Smooth muscle cell (in vitro differentiated cells): Measurements from ENCODE around the gene ZNF837. TPM values are rescaled to one million over a fixed set of nuclear protein-coding genes. Genes with fewer than 3 reads are reported as not detected.

Experiments
- DNase-seq: peaks from one replicate; lab custom pipeline; 2025; ENCODE audit not compliant: unreplicated experiment; lab: John Stamatoyannopoulos, UW
- H2AFZ ChIP-seq: fragments of 200-600 bp; sonication (generic); 2 replicates; pipeline ENCODE4 v1.6.0; 2016; ENCODE audit warnings: antibody characterized with exemption, low read depth, mild to moderate bottlenecking
- H3F3A ChIP-seq: fragments of 200-600 bp; sonication (generic); 2 replicates; pipeline ENCODE4 v1.6.0; 2017; ENCODE audit warnings: antibody characterized with exemption, low read depth
- H3K27ac ChIP-seq: fragments of 200-600 bp; sonication (generic); 2 replicates; pipeline ENCODE4 v1.5.1; 2016; ENCODE audit warnings: low read depth, mild to moderate bottlenecking
- H3K27me3 ChIP-seq: fragments of 200-600 bp; sonication (generic); 2 replicates; pipeline ENCODE4 v1.6.1; 2016; ENCODE audit warnings: low read depth, mild to moderate bottlenecking
- H3K36me3 ChIP-seq: fragments of 200-600 bp; sonication (generic); 2 replicates; pipeline ENCODE4 v1.5.1; 2016; ENCODE audit warnings: low read depth
- H3K4me1 ChIP-seq: fragments of 200-600 bp; sonication (generic); 2 replicates; pipeline ENCODE4 v1.5.1; 2016; ENCODE audit warnings: low read depth
- H3K4me2 ChIP-seq: fragments of 200-600 bp; sonication (generic); 2 replicates; pipeline ENCODE4 v1.6.0; 2016; ENCODE audit warnings: mild to moderate bottlenecking
- H3K4me3 ChIP-seq: fragments of 200-600 bp; sonication (generic); 2 replicates; pipeline ENCODE4 v1.5.1; 2016; ENCODE audit warnings: mild to moderate bottlenecking
- H3K79me2 ChIP-seq: fragments of 200-600 bp; sonication (generic); 2 replicates; pipeline ENCODE4 v1.6.0; 2016; ENCODE audit warnings: low read depth, mild to moderate bottlenecking
- H3K9ac ChIP-seq: fragments of 200-600 bp; sonication (generic); 2 replicates; pipeline ENCODE4 v1.6.0; 2016; ENCODE audit warnings: low read depth
- H3K9me3 ChIP-seq: fragments of 200-600 bp; sonication (generic); replicated peaks from 2 replicates; pipeline ENCODE4 v1.5.1; 2016; ENCODE audit warnings: low read depth
- H4K20me1 ChIP-seq: fragments of 200-600 bp; sonication (generic); 2 replicates; pipeline ENCODE4 v1.6.0; 2016; ENCODE audit warnings: low read depth
- whole genome bisulfite sequencing: methylation state at CpG from one replicate; pipeline ENCODE4 v1.1.7; 2016; ENCODE audit warnings: low lambda C conversion rate; 5-methylcytosine and 5-hydroxymethylcytosine counted together
- polyA plus RNA-seq: library from polyadenylated mRNA; unstranded; fragments of >200 nt; fragmentation: Nextera tagmentation; extraction: Ambion mirVana; gene quantifications from 2 replicates; pipeline ENCODE4 v1.2.1, GENCODE V29; 2016
- total RNA-seq: library from RNA; depleted of rRNA; stranded (reverse); fragments of >200 nt; gene quantifications from 2 replicates; pipeline ENCODE4 v1.2.3, GENCODE V29; 2014
- TF ChIP-seq, protein P1 (sequence below): fragments of 200-600 bp; sonication (generic); IDR thresholded peaks from 2 replicates; pipeline ENCODE4 v1.5.1; 2017; ENCODE audit warnings: borderline replicate concordance, mild to moderate bottlenecking, antibody characterized with exemption; ENCODE audit not compliant: insufficient read depth, poor library complexity, severe bottlenecking

The ZNF837 gene
- total and polyA plus RNA-seq, 2 experiments from 2014 or later = 4.4 to 8.4 TPM

DNA sequence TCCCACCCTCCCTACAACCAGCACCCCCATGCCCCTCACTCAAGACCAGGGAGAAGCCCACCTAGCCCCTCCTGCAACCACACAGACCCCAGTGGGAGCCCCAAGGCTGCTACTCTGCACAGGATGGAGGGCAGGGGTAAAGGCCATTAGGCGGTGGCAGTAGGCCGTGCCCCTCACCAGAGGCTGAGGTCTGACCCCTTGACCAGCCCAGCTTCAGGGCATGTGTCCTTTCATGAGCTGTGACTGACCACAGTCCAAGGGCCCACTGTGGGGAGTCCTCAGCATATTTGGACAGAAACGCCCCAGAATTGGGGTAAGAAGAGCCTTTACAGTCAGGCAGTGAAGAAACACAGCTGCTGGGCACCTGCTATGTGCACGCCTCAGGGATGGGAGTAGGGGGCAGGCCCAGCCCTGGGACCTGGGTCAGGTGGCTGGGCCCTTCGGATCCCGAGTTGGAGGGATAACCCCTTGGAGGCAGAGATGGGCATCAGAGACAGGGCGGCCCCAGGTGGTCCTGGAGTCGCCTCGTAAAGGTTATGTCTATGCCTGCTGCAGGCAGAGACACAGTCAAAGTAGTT, 4.6 kb upstream of the ZNF837 start:
- Histone ChIP-seq H3K4me2 (peak overlapping the region; percentile 99), H3K9ac (peak overlapping the region; percentile 88), H3K4me3 (peak overlapping the region; percentile 68), H3K4me1 (peaks cover 20% of the 10 kb centered on the region), H3F3A (no peaks in the 10 kb centered on the region), H3K36me3 (no peaks in the 10 kb centered on the region), H3K9me3 (no peaks in the 10 kb centered on the region), H3K27ac (peak overlapping the region; percentile 91), H4K20me1 (peaks cover 30% of the 10 kb centered on the region), H3K79me2 (peaks cover 44% of the 10 kb centered on the region), H3K27me3 (no peaks in the 10 kb centered on the region), H2AFZ (no peak overlapping the region)
- TF ChIP-seq, protein P1, sequence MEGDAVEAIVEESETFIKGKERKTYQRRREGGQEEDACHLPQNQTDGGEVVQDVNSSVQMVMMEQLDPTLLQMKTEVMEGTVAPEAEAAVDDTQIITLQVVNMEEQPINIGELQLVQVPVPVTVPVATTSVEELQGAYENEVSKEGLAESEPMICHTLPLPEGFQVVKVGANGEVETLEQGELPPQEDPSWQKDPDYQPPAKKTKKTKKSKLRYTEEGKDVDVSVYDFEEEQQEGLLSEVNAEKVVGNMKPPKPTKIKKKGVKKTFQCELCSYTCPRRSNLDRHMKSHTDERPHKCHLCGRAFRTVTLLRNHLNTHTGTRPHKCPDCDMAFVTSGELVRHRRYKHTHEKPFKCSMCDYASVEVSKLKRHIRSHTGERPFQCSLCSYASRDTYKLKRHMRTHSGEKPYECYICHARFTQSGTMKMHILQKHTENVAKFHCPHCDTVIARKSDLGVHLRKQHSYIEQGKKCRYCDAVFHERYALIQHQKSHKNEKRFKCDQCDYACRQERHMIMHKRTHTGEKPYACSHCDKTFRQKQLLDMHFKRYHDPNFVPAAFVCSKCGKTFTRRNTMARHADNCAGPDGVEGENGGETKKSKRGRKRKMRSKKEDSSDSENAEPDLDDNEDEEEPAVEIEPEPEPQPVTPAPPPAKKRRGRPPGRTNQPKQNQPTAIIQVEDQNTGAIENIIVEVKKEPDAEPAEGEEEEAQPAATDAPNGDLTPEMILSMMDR = no peak
- 94% methylated on average over 9 of the region's 9 CpGs for WGBS
- no peak for DNase-seq

DNA sequence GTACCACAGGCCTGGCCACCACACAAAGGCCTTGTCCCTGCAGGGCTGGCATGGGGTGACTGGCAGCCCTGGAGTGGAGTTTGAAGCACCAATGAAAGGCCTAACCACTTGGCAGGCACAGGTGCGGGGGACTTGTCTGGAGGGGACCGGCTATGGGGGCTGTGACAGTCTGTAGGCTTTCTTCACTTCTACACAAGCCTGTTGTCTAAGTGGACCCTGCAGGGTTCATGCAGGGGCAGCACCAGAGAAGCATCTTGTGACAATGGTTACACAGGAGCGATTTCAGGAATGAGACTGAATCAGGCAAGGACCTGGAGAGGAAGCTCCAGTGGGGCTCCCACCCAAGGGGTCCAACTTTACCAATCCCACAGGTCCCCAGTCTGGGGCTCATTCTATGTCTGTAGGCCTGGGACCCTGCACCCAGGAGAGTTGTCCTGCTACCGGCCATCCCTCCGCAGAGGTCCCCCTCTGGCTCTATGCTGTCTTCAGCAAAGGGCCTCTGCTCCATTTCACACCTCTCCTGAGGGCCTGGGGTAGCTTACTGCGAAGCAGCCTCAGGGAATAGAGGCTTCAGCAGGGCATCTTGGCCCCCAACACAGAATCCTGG, 2.3 kb upstream of the ZNF837 start:
- Histone ChIP-seq H3K27me3 (no peaks in the 10 kb centered on the region), H3K27ac (no peak overlapping the region), H3K36me3 (no peaks in the 10 kb centered on the region), H3K4me1 (peaks cover 17% of the 10 kb centered on the region), H3F3A (no peaks in the 10 kb centered on the region), H4K20me1 (peaks cover 10% of the 10 kb centered on the region), H3K4me3 (no peak overlapping the region), H3K79me2 (peaks cover 21% of the 10 kb centered on the region), H2AFZ (no peak overlapping the region), H3K4me2 (no peak overlapping the region), H3K9ac (no peak overlapping the region), H3K9me3 (no peaks in the 10 kb centered on the region)
- 94% methylated on average over 6 of the region's 6 CpGs for WGBS
- DNase-seq = no peak
- TF ChIP-seq, protein P1 = no peak

DNA sequence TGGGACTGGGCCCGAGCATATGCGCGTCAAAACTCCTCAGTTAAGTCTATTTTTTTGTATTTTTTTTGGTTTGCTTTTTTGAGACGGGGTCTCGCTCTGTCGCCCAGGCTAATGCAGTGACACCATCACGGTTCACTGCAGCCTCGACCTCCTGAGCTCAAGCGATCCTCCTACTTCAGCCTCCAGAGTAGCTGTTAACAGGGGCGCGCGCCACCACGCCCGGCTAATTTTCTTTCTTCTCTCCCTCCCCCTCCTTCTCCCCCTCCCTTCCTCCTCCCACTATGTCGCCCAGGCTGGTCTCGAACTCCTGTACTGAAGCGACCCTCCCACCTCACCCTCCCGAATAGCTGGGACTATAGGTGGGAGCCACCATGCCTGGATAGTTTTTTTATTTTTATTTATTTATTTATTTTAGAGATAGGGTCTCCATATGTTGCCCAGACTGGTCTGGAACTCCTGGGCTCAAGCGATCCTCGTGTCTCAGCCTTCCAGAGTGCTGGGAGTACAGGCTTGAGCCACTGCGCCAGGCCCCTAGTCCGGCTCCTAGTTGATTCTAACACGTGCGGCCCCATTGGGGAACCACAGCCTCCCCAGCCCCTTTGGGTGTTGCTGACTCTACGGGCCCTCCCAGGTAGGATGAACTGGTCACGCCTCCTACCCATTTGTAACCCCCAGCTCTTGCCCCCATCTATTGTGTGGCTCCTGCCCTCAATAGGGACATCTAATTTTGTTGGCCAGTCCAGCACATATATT, 806 bp upstream of the ZNF837 start:
- H3K79me2 ChIP-seq = peaks cover 12% of the 10 kb centered on the region
- H2AFZ ChIP-seq = peak overlapping the region; percentile 51
- 46% methylated on average over 23 of the region's 26 CpGs for WGBS
- no peaks in the 10 kb centered on the region for H3F3A ChIP-seq
- H3K27ac ChIP-seq = peak overlapping the region; percentile 89
- no peaks in the 10 kb centered on the region for H3K27me3 ChIP-seq
- TF ChIP-seq, protein P1 = no peak
- H3K36me3 ChIP-seq = no peaks in the 10 kb centered on the region
- peak overlapping the region; percentile 90 for H3K4me3 ChIP-seq
- peaks cover 13% of the 10 kb centered on the region for H3K4me1 ChIP-seq
- peak overlapping the region; percentile 97 for H3K9ac ChIP-seq
- peak overlapping the region; percentile 89 for H3K4me2 ChIP-seq
- H4K20me1 ChIP-seq = no peaks in the 10 kb centered on the region
- no peaks in the 10 kb centered on the region for H3K9me3 ChIP-seq
- no peak for DNase-seq
